GM21619 (cell line): ENCODE measurements around the gene DLGAP1.

Experiments used
- ATAC-seq: cut with Tn5 transposase; IDR thresholded peaks from one replicate; pipeline ENCODE4 v1.9.1; 2021; ENCODE audit not compliant: unreplicated experiment

The DLGAP1 gene

DNA sequence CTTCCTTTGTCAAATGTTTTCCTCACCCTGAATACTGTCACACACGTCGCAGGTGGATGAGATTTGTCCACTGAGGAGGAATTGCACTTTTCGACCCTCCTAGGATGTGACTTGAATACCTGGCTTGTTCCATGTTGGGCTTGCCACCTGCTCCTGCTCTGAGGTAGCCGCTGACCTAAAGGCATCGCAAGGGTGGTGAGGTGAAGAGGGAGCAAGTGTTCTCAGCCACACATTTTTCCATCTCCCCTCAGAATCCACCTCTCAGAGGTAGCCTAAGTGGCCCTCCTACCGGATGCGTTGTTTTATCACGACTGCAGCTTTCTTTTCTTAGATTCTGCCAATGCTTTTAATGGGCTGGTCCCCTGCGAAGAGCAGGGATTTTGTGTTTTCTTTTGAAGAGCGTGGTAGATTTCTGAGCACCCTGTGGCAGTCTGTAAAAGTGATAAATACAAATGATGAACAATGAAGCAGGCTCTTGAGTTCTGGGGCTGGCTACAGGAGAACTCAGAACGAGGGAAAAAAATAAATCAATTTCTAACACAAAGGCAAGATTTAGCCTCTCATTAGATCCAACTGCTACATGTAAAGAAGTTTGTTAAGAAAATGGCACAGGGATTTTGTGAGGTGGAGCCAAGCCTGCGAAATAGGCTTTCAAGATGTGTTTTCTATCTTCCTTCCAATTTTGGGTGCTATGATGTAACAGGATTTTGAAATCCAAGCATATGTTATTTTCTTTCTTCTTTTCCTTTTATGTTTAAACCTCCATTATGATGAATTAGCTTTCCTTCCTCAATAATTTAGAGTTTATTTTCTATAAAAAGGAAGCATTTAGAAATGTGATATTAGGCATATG is 618.4 kb downstream of the DLGAP1 start:
- no peak for ATAC-seq

DNA sequence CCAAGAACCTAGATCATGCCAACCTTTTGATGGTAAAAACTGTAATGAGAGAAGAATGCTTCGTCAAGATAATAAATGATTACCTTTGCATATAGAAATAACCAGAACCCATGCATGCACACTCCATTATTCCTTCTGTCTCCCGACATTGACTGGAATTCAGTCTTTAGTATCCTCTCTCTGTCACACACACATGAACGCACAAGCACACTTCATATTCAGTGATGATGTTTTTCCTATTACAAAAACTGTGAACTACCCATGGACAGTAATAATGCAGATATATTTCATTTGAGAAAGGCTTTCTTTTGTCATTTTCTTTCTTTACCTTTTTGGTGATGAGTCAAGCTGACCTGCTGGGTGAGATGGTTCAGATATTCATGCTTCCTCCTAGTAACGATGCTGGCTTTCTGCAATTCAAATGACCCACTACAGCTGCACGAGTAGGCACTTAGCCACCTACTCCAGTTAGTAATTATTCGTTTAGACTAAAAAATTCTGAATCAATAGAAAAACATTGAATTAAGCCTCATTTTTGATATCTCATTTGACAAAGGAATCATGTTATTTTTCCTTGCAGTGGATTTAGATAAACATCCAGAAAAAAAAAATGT is 623.0 kb downstream of the DLGAP1 start:
- no peak for ATAC-seq

DNA sequence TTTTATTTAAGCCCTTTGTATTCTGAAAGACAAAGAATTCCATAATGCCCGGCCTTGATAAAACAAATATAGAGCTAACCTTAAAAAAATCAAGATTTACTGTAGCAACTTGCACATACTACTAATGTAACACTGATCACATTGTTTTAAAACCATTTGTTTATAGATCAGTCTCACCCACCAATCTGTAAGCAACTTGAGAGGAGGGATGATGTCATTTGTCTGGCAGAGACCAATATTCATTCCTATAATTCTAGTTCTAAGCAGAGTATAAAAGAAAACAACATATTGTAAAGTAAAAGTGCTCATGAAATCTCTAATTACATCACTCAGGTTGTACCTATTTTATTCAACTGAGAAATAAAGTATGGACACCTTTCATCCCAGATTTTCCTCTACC is 624.5 kb downstream of the DLGAP1 start:
- ATAC-seq: no peak

DNA sequence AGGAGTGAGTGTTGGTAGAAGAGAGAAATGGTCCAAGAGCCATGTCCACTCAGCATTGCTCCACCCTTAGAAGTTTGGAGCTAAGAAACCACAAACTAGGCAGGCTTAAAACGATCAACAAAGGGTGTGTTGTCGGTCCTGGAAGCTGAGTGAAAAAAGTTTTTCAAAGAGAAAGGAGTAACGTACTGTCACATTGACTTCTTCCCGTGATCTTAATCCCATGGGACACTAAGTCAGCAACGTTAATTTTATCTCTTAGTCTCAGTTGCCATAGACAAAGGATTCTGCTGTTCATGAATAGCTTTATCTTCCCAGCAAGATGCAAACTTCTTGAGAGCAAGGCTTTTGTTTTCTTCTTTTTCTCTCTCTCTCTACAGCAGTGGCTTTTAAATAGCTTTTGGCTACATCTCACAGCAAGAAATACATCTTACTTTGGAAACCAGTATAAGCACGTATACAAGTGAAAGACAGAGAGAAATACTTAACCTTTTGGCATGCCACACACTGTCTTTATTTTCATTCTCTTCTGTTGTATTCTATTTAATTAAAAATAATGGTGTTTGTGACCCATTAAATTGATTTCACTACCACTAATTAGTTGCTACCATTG is 627.8 kb downstream of the DLGAP1 start:
- no peak for ATAC-seq

GRCh38 chr18:3826021-3826420 is 629.1 kb downstream of the DLGAP1 start:
- no peak for ATAC-seq

- no peak for ATAC-seq
Measured at GRCh38 chr18:3824101-3824500, 631.0 kb downstream of the DLGAP1 start.

- ATAC-seq: no peak
Measured at GRCh38 chr18:3823073-3823472, 632.0 kb downstream of the DLGAP1 start.

DNA sequence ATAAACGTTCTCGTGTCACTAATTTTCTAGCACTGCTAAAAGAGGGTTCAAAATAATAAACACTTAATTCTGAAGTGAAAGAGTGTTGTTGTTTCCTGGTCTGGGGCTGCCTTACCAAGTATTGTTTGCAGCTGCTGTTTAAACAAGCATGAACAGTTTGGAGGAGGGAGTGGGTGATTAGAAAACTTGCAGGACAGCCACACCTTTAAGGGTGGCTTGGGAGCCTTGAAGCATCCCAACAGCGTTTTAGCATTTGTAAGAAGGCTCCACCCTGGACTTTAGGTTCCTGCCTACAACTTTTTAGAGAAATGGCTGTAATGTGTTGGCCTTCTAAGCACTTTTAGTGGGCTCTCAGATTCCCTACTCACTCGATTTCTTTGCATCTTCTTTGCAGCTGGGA is 633.6 kb downstream of the DLGAP1 start:
- no peak for ATAC-seq

- no peak for ATAC-seq
Measured at GRCh38 chr18:3819961-3820360, 635.1 kb downstream of the DLGAP1 start.

GRCh38 chr18:3816610-3817363 is 638.3 kb downstream of the DLGAP1 start:
- ATAC-seq: no peak

GRCh38 chr18:3815991-3816390 is 639.1 kb downstream of the DLGAP1 start:
- no peak for ATAC-seq

- no peak for ATAC-seq
Measured at GRCh38 chr18:3814816-3815215, 640.3 kb downstream of the DLGAP1 start.

- ATAC-seq: no peak
Measured at GRCh38 chr18:3810296-3810695, 644.8 kb downstream of the DLGAP1 start.

DNA sequence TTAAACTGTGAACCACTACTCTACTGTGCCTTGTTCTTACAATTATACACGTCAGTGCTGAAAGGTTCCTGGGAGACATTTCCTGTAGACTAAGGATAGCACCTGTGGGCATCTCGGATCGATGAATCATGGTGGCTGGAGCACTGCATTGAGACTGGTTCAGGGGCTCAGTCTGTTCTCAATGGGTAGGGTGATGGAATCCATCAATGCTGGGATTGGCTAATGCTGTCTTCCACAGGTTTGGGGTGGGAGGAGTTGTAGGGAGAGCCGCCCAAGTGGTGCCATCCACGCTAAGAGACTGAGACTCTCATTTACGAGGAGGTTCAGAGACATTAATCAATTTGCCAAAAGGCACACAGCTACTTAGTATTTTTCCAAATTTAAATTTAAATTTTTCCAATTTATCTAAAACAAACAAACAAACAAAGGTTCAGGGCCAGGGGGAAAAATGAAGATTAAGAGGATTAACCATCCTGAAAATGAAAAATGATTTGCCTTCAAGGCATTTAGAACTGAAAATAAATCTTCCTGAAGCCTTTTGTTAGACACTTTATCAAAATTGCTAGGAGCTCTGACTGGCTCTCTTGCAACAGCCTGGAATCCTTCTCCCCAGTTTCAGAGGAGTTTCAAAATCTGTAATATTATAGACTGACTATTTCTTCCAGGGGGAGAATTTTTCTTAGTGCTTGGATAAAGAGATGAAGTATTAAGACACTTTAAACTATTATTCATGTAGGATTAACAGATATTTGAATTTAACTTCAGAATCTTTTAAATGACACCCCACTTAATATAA is 645.9 kb downstream of the DLGAP1 start:
- no peak for ATAC-seq

- ATAC-seq: no peak
Measured at GRCh38 chr18:3806656-3807055, 648.5 kb downstream of the DLGAP1 start.

DNA sequence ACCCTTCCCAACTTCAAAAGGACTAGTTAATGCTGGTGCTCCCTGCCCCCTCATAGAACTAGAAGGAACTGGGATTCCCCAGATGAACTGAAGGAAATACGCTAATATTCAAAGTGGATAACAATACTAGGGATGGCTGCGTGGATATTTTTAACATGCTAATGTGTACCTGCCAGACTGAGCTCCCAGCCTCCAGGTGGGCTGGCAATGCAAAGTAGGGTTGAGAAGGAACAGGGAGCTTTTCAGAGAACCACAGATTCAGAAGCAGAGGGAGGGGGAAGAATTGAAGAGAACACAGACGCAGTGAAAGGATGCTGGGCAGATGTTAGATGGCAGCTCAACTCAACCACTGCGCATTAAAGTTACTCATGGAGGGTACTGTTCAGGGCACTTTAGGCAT is 650.8 kb downstream of the DLGAP1 start:
- no peak for ATAC-seq

DNA sequence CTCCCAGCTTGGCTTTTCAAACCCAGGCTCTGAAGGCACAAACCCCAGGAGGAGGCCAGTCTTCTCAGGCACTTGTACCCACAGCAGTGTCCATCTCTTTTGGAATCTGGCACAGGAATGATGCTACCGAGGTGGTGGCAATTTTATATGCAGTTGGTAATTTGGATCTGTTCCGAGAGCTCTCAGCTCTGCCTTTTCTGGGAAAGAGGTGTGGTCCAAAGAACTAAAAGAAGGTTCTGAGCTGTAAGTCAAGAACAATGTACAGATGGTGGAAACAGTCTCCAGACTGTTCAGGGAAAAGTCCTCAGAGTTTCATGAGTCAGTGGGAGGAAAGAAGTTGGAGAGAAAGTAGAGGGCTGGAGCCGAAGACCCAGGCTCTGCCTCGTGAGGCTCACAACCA is 651.8 kb downstream of the DLGAP1 start:
- ATAC-seq: no peak

- ATAC-seq: no peak
Measured at GRCh38 chr18:3799515-3799914, 655.6 kb downstream of the DLGAP1 start.

DNA sequence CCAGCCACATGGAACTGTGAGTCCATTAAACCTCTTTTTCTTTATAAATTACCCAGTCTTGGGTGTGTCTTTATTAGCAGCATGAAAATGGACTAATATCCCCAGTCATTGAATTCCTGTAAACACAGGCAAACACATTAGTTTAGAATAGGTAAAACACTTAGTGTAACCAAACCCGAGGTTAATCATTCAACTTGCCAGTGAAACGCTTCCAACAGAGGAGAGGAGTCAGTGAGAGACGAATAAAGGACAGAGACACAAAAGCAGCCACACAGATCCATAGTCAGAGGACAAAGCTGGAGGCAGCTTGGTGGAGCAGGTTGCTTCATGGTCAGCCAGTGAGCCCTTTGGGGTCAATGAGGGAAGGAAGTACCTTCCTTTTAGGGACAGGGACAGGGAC is 657.1 kb downstream of the DLGAP1 start:
- no peak for ATAC-seq

GRCh38 chr18:3796434-3796833 is 658.7 kb downstream of the DLGAP1 start:
- ATAC-seq: no peak
